GM19372 (cell line): ENCODE measurements around the gene UGT2B10.

ENCODE experiments used
- ATAC-seq: cut with Tn5 transposase; IDR thresholded peaks from one replicate; pipeline ENCODE4 v1.9.1; 2021; ENCODE audit warnings: mild to moderate bottlenecking, low read depth, moderate library complexity; ENCODE audit not compliant: unreplicated experiment

Gene UGT2B10

DNA sequence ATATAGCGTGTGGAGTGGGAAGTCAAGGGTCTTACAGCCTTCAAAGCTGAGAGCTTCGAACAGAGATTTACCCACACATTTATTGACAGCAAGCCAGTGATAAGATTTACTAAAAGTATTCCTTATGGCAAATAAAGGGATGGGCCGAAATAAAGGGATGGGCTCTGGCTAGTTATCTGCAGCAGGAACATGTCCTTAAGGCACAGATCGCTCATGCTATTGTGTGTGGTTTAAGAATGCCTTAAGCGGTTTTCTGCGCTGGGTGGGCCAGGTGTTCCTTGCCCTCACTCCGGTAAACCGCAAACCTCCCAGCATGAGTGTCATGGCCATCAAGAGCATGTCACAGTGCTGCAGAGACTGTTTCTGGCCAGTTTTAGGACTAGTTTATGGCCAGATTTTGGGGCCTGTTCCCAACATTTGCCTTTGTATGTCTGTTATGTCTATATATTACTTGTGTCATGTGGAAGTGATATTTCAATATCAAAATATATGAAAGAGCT is 53.5 kb downstream of the UGT2B10 start:
- no peak for ATAC-seq

DNA sequence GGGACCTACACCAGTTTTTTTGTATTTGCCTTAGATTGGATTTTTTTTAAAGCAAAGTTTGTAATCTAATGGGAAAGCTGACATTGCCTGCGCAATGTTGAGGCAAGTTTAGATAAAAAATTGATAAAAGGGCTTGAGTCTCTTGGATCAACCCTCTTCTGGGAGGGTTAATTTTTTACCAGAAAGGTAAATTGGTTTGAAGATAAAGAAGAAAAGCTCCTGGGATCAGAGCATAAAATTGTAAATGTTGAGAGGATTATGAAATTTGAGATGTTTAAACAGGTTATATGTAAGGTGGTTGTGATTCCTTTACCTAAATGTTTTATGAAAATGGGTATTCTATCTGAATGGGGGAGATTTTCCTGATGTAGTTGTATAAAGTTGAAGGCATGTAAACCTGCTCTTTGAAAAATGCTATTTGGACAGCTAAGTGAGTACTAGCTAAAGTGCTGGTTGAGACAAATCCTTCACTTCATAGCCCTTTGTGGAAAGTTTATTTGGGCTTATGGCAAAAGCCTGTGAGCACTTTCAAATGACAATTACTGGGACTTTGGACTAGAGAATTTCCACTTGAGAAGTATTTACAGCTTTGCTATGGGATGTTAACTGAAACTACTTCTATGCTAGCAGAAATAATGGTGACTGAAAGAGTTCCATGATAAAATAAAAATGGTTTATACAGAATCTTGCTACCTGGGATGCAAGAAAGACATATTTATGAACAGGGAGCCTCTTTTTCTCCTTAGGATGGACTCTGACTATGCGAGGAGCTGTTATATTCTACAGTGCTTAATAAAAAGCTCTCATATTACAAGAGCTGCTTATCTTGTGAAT is 56.2 kb downstream of the UGT2B10 start:
- no peak for ATAC-seq

DNA sequence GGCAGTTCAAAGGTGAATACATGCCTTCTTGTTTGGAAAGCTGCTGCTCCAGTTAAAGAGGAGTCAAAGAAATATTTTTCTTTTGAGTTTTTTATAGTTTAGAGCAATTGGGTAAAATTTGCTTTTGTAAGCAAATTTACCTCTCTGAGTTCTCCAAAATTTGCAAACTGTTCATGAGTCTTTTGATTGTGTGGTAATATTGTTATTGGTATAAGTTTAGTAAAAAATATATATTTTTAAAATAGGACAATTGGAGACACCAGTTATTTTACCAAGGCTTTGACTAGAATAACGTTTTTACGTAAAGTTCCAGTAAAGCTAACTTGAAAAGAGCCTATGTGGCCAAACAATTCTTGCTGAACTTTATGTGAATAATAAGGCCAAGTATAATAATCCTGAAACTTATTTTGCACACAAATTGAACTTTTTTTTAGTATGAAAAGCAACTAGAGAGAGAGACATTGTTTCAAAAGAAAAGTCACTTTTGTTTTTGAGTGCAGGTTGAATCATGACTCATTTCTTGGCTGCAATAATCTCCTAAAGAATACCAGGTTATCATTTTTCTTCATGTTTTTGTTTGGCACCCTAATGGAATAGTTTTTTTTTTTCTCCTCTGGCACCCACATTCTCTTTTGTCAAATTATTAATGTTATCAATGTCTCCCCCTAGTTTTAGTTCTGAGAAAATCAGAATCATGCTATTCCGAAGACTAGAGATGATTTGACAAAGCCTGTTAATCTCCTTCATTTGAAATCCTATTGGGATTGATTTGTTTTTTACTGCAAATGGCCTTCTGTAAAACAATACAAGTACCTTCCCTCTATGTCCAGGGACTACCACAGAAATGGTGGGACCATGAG is 57.1 kb downstream of the UGT2B10 start:
- no peak for ATAC-seq

DNA sequence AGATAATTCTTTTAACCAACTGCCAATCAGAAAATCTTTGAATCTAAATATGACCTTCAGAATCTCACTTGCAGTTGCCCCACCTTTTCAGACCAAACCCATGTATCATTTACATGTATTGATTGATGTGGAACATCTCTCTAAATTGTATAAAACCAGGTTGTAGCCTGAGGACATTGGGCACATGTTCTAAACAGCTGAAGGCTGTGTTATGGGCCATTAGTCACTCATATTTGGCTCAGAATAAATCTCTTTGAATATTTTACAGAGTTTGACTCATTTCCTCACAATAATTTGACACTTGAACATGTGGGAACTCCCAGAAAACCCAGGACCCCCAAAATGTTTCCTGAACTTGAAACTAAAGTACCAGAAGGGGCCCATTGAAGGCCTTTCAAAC is 58.7 kb downstream of the UGT2B10 start:
- ATAC-seq: no peak

DNA sequence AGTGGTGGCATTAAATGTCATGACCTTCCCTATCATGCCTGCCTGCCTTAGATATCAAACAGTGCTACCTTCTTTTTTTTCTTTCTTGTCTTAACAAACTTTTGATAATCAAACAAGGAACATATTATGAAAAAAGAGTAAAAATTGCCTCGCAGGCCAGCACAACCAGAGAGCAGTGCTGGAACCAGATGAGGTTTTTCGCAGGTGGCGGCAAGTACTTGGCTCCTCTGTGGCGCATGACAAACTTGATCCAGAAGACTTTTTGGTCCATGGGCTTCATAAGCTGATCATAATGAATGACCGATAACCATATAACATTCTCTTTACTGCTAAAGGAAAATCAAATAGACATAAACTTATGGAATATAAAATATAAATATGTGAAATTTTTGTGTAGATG is 61.8 kb downstream of the UGT2B10 start:
- no peak for ATAC-seq

DNA sequence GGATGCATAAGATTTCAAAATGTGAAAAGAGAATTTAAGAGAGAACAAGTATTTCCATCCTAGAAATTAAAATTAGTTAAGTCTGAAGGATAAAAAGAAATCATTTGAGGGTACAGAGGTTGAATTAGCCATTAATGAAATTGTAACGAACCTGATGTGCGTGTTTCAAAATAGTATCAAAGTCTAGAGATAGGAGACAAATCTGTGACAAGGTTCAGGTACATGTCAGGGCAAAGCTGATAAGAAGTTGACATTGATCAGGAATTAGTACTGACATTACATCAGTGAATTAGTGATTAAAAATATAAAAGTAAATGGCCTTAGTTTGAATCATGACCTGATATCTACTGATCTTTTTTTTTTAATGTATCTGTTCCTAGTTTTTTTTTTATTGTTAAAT is 62.3 kb downstream of the UGT2B10 start:
- ATAC-seq: no peak
